Prostate gland (tissue), 2 donors: ENCODE results near the gene AVPR2. TPM values are rescaled to one million over a fixed set of nuclear protein-coding genes. Genes with fewer than 3 reads are reported as not detected.
A peak's percentile ranks its signal among the peaks of the same experiment; 100 is the strongest.

Experiments
- DNase-seq: peaks from one replicate; pipeline ENCODE4 v3.0.0-alpha.2; 2019; ENCODE audit warnings: low spot score
- H3K27ac ChIP-seq, 2 donors: fragments of 200-600 bp; sonication (generic); 2 replicates each; pipeline ENCODE4 v1.5.1; 2017 to 2019
- H3K27me3 ChIP-seq: fragments of 200-600 bp; sonication (generic); replicated peaks from 2 replicates; pipeline ENCODE4 v1.5.1; 2019; ENCODE audit not compliant: insufficient read depth
- H3K36me3 ChIP-seq, 2 donors: fragments of 200-600 bp; sonication (generic); 1 replicate in 1 of 2; 2 replicates in 1 of 2; pipeline versions ENCODE4 v1.5.1 to v1.8.1; 2017 to 2019
- H3K4me1 ChIP-seq: fragments of 200-600 bp; sonication (generic); replicated peaks from 2 replicates; pipeline ENCODE4 v1.5.1; 2019
- H3K4me3 ChIP-seq, 2 donors: fragments of 200-600 bp; sonication (generic); 2 replicates each; pipeline ENCODE4 v1.5.1; 2017 to 2019
- H3K9me3 ChIP-seq: fragments of 200-600 bp; sonication (generic); 2 replicates; pipeline ENCODE4 v1.5.1; 2017
- CTCF ChIP-seq, 4 experiments: fragments of 200-600 bp in 2 of 4; fragments of 450-650 bp in 2 of 4; sonication (generic) in 2 of 4; IDR thresholded peaks; 1 replicate in 3 of 4; 2 replicates in 1 of 4; pipeline ENCODE4 v1.5.1; 2016 to 2019; ENCODE audit warnings: antibody characterized with exemption in 4 of 4, mild to moderate bottlenecking in 2 of 4, moderate library complexity in 2 of 4
- POLR2A ChIP-seq: fragments of 450-650 bp; IDR thresholded peaks from one replicate; pipeline ENCODE4 v1.6.1; 2016; ENCODE audit warnings: antibody characterized with exemption, mild to moderate bottlenecking
- POLR2AphosphoS5 ChIP-seq: sonication (generic); formaldehyde crosslinking; IDR thresholded peaks from one replicate; pipeline ENCODE4 v1.6.1; 2017; ENCODE audit warnings: antibody characterized with exemption
- WGBS: methylation state at CpG from one replicate; pipeline ENCODE4 v1.1.5; 2018; 5-methylcytosine and 5-hydroxymethylcytosine counted together
- intact Hi-C: fragments of 100-400 bp; cut with DNase I; formaldehyde crosslinking; loops from one replicate; pipeline ENCODE4 v1.14.2; 2022
- total RNA-seq, 2 donors: library from RNA; depleted of rRNA; stranded (reverse); fragments of >200 nt; gene quantifications; one replicate each; pipeline ENCODE4 v1.1.0, GENCODE V29; 2016

Gene AVPR2
- total RNA-seq, 2 donors from 2014 or later: 0.41 to 2.5 TPM

GRCh38 chrX:153921511-153922446 lies 17.3 kb downstream of the AVPR2 start:
- Histone ChIP-seq H3K4me3 (no peak overlapping the region), H3K4me1 (no peaks in the 10 kb centered on the region), H3K27ac (no peak overlapping the region), H3K9me3 (no peaks in the 10 kb centered on the region), H3K36me3 (no peaks in the 10 kb centered on the region), H3K27me3 (no peaks in the 10 kb centered on the region)
- TF ChIP-seq POLR2A (no peak), POLR2AphosphoS5 (no peak), CTCF (IDR thresholded peaks at IDR 0.05) (no peak)
- intact Hi-C loops: no loop called here
- DNase-seq: no peak
- 61% methylated on average over 23 of the region's 40 CpGs for WGBS

GRCh38 chrX:153922932-153923857 lies 18.7 kb downstream of the AVPR2 start:
- WGBS: 42% methylated on average over 25 of the region's 25 CpGs
- Histone ChIP-seq H3K4me1 (no peaks in the 10 kb centered on the region), H3K4me3 (no peak overlapping the region), H3K27me3 (no peaks in the 10 kb centered on the region), H3K36me3 (no peaks in the 10 kb centered on the region), H3K27ac (no peak overlapping the region), H3K9me3 (no peaks in the 10 kb centered on the region)
- intact Hi-C loops: no loop called here
- peak; percentile 65 for DNase-seq
- TF ChIP-seq POLR2A: no peak
- TF ChIP-seq POLR2AphosphoS5: peak; percentile 20
- peak in 3 of 4 experiments; percentile 19 to 44 (median 36) for TF ChIP-seq CTCF (IDR thresholded peaks at IDR 0.05)

GRCh38 chrX:153924149-153924861 lies 19.8 kb downstream of the AVPR2 start:
- TF ChIP-seq POLR2A: no peak
- no peak for TF ChIP-seq CTCF (IDR thresholded peaks at IDR 0.05)
- TF ChIP-seq POLR2AphosphoS5: no peak
- Histone ChIP-seq H3K9me3 (no peaks in the 10 kb centered on the region), H3K4me1 (no peaks in the 10 kb centered on the region), H3K27ac (no peak overlapping the region), H3K36me3 (no peaks in the 10 kb centered on the region), H3K27me3 (no peaks in the 10 kb centered on the region), H3K4me3 (no peak overlapping the region)
- no peak for DNase-seq
- intact Hi-C loops: no loop called here
- 21% methylated on average over 14 of the region's 14 CpGs for WGBS

GRCh38 chrX:153925387-153925738 lies 20.9 kb downstream of the AVPR2 start:
- no peak for DNase-seq
- H3K27me3 ChIP-seq: no peaks in the 10 kb centered on the region
- H3K4me1 ChIP-seq: no peaks in the 10 kb centered on the region
- H3K4me3 ChIP-seq: no peak overlapping the region
- H3K9me3 ChIP-seq: no peaks in the 10 kb centered on the region
- 86% methylated on average over 4 of the region's 4 CpGs for whole genome bisulfite sequencing
- intact Hi-C loops: no loop called here
- no peak overlapping the region for H3K27ac ChIP-seq
- no peak for TF ChIP-seq POLR2AphosphoS5
- TF ChIP-seq POLR2A: no peak
- no peak for TF ChIP-seq CTCF (IDR thresholded peaks at IDR 0.05)
- H3K36me3 ChIP-seq: no peaks in the 10 kb centered on the region
